Ascending aorta (tissue), 2 donors: ENCODE data around the gene YIF1B. TPM values are rescaled to one million over a fixed set of nuclear protein-coding genes. Genes with fewer than 3 reads are reported as not detected.

ENCODE experiments used
- DNase-seq, 2 donors: peaks; one replicate each; pipeline ENCODE4 v3.0.0-alpha.2; 2019; ENCODE audit warnings: low spot score in 2 of 2
- H3K27ac ChIP-seq, 2 donors: fragments of 200-600 bp; sonication (generic); one replicate each; pipeline ENCODE4 v1.5.1; 2016 to 2017; ENCODE audit warnings: mild to moderate bottlenecking in 1 of 2
- H3K27me3 ChIP-seq: fragments of 200-600 bp; sonication (generic); one replicate; pipeline ENCODE4 v1.5.1; 2017
- H3K36me3 ChIP-seq, 2 donors: fragments of 200-600 bp; sonication (generic); one replicate each; pipeline ENCODE4 v1.5.1; 2016
- H3K4me1 ChIP-seq, 2 donors: fragments of 200-600 bp; sonication (generic); one replicate each; pipeline ENCODE4 v1.5.1; 2016 to 2017; ENCODE audit warnings: mild to moderate bottlenecking in 1 of 2
- H3K4me3 ChIP-seq, 2 donors: fragments of 200-600 bp; sonication (generic); one replicate each; pipeline ENCODE4 v1.5.1; 2016 to 2017; ENCODE audit warnings: mild to moderate bottlenecking in 1 of 2
- H3K9me3 ChIP-seq, 2 donors: fragments of 200-600 bp; sonication (generic); one replicate each; pipeline ENCODE4 v1.5.1; 2016
- CTCF ChIP-seq, 3 experiments: fragments of 200-600 bp in 2 of 3; fragments of 450-650 bp in 1 of 3; sonication (generic) in 2 of 3; IDR thresholded peaks; one replicate each; pipeline ENCODE4 v1.5.1; 2016 to 2019; ENCODE audit warnings: antibody characterized with exemption in 3 of 3, mild to moderate bottlenecking in 1 of 3, moderate library complexity in 1 of 3
- intact Hi-C: fragments of 100-400 bp; cut with DNase I; formaldehyde crosslinking; loops from one replicate; pipeline ENCODE4 v1.15.1; 2023
- total RNA-seq: library from RNA; depleted of rRNA; stranded (reverse); fragments of >200 nt; gene quantifications from one replicate; pipeline ENCODE4 v1.1.0, GENCODE V29; 2016

Gene YIF1B
- total RNA-seq, 1 donor from 2014 or later, result 24.7 TPM

GRCh38 chr19:38284422-38284821 is 31.3 kb downstream of the YIF1B start:
- intact Hi-C loops, result no loop called here
- no peak for TF ChIP-seq CTCF (IDR thresholded peaks at IDR 0.05)
- H3K9me3 ChIP-seq, result no peaks in the 10 kb centered on the region
- H3K4me1 ChIP-seq, result peaks cover 0 to 16% of the 10 kb centered on the region in 2 donors
- H3K4me3 ChIP-seq, result no peak overlapping the region
- H3K27ac ChIP-seq, result peak overlapping the region in 1 of 2 donors; percentile 0
- no peak for DNase-seq
- no peaks in the 10 kb centered on the region for H3K27me3 ChIP-seq
- peaks cover 34 to 60% of the 10 kb centered on the region in 2 donors for H3K36me3 ChIP-seq

- peak overlapping the region; percentile 85 to 89 for H3K27ac ChIP-seq
- H3K27me3 ChIP-seq, result no peaks in the 10 kb centered on the region
- H3K36me3 ChIP-seq, result peaks cover 24 to 49% of the 10 kb centered on the region in 2 donors
- intact Hi-C loops, result no loop called here
- peaks cover 6 to 26% of the 10 kb centered on the region in 2 donors for H3K4me1 ChIP-seq
- no peak for DNase-seq
- H3K9me3 ChIP-seq, result no peaks in the 10 kb centered on the region
- no peak overlapping the region for H3K4me3 ChIP-seq
- TF ChIP-seq CTCF (IDR thresholded peaks at IDR 0.05), result no peak
Observed at GRCh38 chr19:38283271-38283670, 32.5 kb downstream of the YIF1B start.

- no peak for TF ChIP-seq CTCF (IDR thresholded peaks at IDR 0.05)
Observed at GRCh38 chr19:38281811-38282566, 33.8 kb downstream of the YIF1B start.

GRCh38 chr19:38280030-38280921 is 35.5 kb downstream of the YIF1B start:
- no peak overlapping the region for H3K4me3 ChIP-seq
- H3K9me3 ChIP-seq, result no peaks in the 10 kb centered on the region
- no peak for TF ChIP-seq CTCF (IDR thresholded peaks at IDR 0.05)
- intact Hi-C loops, result no loop called here
- H3K4me1 ChIP-seq, result peaks cover 19 to 49% of the 10 kb centered on the region in 2 donors
- DNase-seq, result no peak
- H3K27me3 ChIP-seq, result no peaks in the 10 kb centered on the region
- H3K27ac ChIP-seq, result peak overlapping the region; percentile 85 to 89
- H3K36me3 ChIP-seq, result peaks cover 12 to 22% of the 10 kb centered on the region in 2 donors

More at GRCh38 chr19:38281811-38282566, 33.8 kb downstream of the YIF1B start:
- Histone ChIP-seq H3K27ac (peak overlapping the region; percentile 85 to 89), H3K4me3 (no peak overlapping the region), H3K4me1 (peaks cover 12 to 33% of the 10 kb centered on the region in 2 donors), H3K36me3 (peaks cover 16 to 38% of the 10 kb centered on the region in 2 donors), H3K27me3 (no peaks in the 10 kb centered on the region), H3K9me3 (no peaks in the 10 kb centered on the region)
- no peak for DNase-seq
- intact Hi-C loops, result no loop called here

GRCh38 chr19:38278751-38279150 is 37.0 kb downstream of the YIF1B start:
- H3K4me1 ChIP-seq, result peaks cover 26 to 64% of the 10 kb centered on the region in 2 donors

More at GRCh38 chr19:38278751-38279150, 37.0 kb downstream of the YIF1B start:
- no peak for DNase-seq
- TF ChIP-seq CTCF (IDR thresholded peaks at IDR 0.05), result no peak
- H3K4me3 ChIP-seq, result peak overlapping the region in 1 of 2 donors; percentile 27
- peaks cover 0 to 8% of the 10 kb centered on the region in 2 donors for H3K36me3 ChIP-seq
- no peaks in the 10 kb centered on the region for H3K27me3 ChIP-seq
- no peaks in the 10 kb centered on the region for H3K9me3 ChIP-seq
- intact Hi-C loops, result loop anchor here (1.0 kb wide), 3 partner anchors 14 to 38 kb away; partner anchors contain the start of gene SPINT2
- H3K27ac ChIP-seq, result peak overlapping the region; percentile 85 to 89
